ENCODE results near the gene MMP20.

DNA sequence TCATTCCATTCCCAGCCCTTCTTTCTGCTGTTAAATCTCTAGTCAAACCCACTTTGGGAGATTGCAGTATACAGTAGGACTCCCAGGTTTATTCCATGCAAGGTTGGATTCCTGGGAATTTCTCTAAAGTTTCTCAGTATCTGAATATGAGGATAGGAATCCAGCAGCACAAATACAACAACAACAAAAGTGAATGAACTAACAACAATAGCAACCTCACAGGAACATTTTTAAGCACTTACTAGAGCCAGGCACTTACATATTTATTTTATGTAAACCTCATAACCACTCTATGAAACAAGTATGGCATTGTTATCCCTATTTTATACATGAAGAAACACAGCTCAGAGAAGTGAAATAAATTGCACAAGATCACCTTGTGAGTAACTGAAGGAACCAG lies 96.5 kb downstream of the MMP20 start:
- no peak for TF ChIP-seq POLR2A (IDR thresholded peaks at IDR 0.05)
- TF ChIP-seq, protein P1, sequence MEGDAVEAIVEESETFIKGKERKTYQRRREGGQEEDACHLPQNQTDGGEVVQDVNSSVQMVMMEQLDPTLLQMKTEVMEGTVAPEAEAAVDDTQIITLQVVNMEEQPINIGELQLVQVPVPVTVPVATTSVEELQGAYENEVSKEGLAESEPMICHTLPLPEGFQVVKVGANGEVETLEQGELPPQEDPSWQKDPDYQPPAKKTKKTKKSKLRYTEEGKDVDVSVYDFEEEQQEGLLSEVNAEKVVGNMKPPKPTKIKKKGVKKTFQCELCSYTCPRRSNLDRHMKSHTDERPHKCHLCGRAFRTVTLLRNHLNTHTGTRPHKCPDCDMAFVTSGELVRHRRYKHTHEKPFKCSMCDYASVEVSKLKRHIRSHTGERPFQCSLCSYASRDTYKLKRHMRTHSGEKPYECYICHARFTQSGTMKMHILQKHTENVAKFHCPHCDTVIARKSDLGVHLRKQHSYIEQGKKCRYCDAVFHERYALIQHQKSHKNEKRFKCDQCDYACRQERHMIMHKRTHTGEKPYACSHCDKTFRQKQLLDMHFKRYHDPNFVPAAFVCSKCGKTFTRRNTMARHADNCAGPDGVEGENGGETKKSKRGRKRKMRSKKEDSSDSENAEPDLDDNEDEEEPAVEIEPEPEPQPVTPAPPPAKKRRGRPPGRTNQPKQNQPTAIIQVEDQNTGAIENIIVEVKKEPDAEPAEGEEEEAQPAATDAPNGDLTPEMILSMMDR (IDR thresholded peaks at IDR 0.05) = no peak
